ENCODE results near the gene THBS2.

DNA sequence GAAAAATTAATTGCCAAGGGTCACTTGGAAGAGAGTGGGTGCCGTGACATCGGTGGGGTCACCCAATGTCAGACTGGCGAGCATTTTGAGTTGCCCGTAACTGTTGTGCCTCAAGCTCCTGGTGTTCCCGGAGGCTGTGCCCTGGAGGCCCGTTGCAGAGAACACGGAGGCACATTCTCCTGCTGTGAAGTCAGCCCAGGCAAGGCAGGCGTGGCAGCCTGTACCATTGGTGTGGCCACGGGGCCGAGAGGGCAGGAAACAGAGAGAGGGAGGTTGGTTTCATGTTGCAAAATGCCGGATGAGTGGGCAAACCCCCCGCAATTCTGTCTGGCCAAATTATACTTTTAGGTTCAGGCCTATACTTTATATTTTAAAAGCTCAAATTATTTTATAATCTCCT is 81.2 kb downstream of the THBS2 start:
- no peak for TF ChIP-seq EZH2phosphoT487 (IDR thresholded peaks at IDR 0.05; ENCODE audit: low read length)
- TF ChIP-seq, protein P1, sequence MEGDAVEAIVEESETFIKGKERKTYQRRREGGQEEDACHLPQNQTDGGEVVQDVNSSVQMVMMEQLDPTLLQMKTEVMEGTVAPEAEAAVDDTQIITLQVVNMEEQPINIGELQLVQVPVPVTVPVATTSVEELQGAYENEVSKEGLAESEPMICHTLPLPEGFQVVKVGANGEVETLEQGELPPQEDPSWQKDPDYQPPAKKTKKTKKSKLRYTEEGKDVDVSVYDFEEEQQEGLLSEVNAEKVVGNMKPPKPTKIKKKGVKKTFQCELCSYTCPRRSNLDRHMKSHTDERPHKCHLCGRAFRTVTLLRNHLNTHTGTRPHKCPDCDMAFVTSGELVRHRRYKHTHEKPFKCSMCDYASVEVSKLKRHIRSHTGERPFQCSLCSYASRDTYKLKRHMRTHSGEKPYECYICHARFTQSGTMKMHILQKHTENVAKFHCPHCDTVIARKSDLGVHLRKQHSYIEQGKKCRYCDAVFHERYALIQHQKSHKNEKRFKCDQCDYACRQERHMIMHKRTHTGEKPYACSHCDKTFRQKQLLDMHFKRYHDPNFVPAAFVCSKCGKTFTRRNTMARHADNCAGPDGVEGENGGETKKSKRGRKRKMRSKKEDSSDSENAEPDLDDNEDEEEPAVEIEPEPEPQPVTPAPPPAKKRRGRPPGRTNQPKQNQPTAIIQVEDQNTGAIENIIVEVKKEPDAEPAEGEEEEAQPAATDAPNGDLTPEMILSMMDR (IDR thresholded peaks at IDR 0.05; ENCODE audit: low read length) = no peak
